Lung (tissue), 12 donors: ENCODE results near the gene JADE3. TPM values are rescaled to one million over a fixed set of nuclear protein-coding genes. Genes with fewer than 3 reads are reported as not detected.

ENCODE experiments used
- ATAC-seq: fragments of 200-7000 bp; cut with Tn5 transposase; one replicate; pipeline ENCODE4 v1.9.1; 2020; ENCODE audit warnings: moderate number of reproducible peaks; ENCODE audit not compliant: insufficient read depth, low FRiP score
- DNase-seq, 3 donors: peaks; one replicate each; pipeline ENCODE4 v3.0.0-alpha.2; 2013 to 2017
- H3K27ac ChIP-seq, 2 donors: one replicate each; pipeline ENCODE4 v1.5.1; 2013; ENCODE audit warnings: mild to moderate bottlenecking in 2 of 2, moderate library complexity in 2 of 2, control low read depth in 1 of 2, inconsistent platforms in 1 of 2, low read depth in 1 of 2, low read length in 1 of 2
- H3K27me3 ChIP-seq, 3 donors: one replicate each; pipeline ENCODE4 v1.5.1; 2013; ENCODE audit warnings: low read length in 2 of 3; ENCODE audit not compliant: control insufficient read depth in 3 of 3, insufficient read depth in 3 of 3
- H3K36me3 ChIP-seq, 4 donors: one replicate each; pipeline ENCODE4 v1.5.1; 2013; ENCODE audit warnings: low read length in 4 of 4, mild to moderate bottlenecking in 1 of 4, moderate library complexity in 1 of 4; ENCODE audit not compliant: control insufficient read depth in 4 of 4, insufficient read depth in 4 of 4
- H3K4me1 ChIP-seq, 5 donors: one replicate each; pipeline ENCODE4 v1.5.1; 2013; ENCODE audit warnings: low read length in 5 of 5, mild to moderate bottlenecking in 2 of 5, moderate library complexity in 1 of 5; ENCODE audit not compliant: control insufficient read depth in 5 of 5, insufficient read depth in 5 of 5
- H3K4me3 ChIP-seq: one replicate; pipeline ENCODE4 v1.5.1; 2013; ENCODE audit warnings: mild to moderate bottlenecking, control low read depth, moderate library complexity
- H3K9ac ChIP-seq, 2 donors: one replicate each; pipeline ENCODE4 v1.5.1; 2013; ENCODE audit warnings: low read length in 2 of 2, control low read depth in 1 of 2; ENCODE audit not compliant: insufficient read depth in 1 of 2
- H3K9me3 ChIP-seq, 4 donors: one replicate each; pipeline ENCODE4 v1.5.1; 2013; ENCODE audit warnings: low read length in 3 of 4, mild to moderate bottlenecking in 1 of 4, moderate library complexity in 1 of 4; ENCODE audit not compliant: control insufficient read depth in 4 of 4, insufficient read depth in 3 of 4
- WGBS, 2 donors: extraction: QIAGEN DNeasy Blood & Tissue Kit; methylation state at CpG; one replicate each; pipeline ENCODE4 v1.1.7; 2013; 5-methylcytosine and 5-hydroxymethylcytosine counted together
- polyA plus RNA-seq, 2 donors: library from polyadenylated mRNA; stranded (reverse); fragments of 200-250 nt; gene quantifications; one replicate each; pipeline ENCODE4 v1.2.1, GENCODE V29; 2013
- total RNA-seq, 2 donors: library from RNA; depleted of rRNA in 1 of 2; stranded (reverse); fragments of >200 nt in 1 of 2; gene quantifications; one replicate each; pipeline ENCODE4 v1.2.1, GENCODE V29; 2014 to 2021
- TF ChIP-seq, protein P1 (sequence below): IDR thresholded peaks from 2 replicates; pipeline ENCODE4 v1.5.1; 2012; ENCODE audit warnings: mild to moderate bottlenecking; ENCODE audit errors: control extremely low read depth, extremely low read depth
- donor health status: control.
- donor health status: control.
- donor health status: Bipolar disorder and iron deficiency.
- donor health status: healthy.
- donor health status: DM: yes; HTN: yes; CAD: no.

JADE3 gene
- total and polyA plus RNA-seq, 4 donors: 2.9 to 13.9 (median 5.8) TPM

DNA sequence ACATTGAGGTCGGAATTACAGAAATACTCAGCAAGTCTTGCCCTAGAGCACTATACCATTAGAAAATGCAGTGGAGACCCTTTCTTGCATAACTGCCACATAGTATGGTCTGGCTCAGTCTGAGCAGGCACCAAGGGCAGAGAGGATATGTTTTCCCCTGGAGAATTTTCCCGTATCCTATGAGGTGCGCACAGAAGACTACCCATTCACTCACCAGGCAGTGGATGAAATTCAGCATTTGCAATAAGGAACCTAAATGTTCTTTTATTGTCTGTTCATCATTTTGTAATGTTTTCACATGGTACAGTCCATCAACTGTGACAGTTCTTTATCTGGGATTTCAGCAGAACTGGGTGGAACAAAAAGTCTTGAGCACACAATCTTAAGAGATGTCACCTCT, 15.5 kb downstream of the JADE3 start:
- Histone ChIP-seq H3K9me3 (peaks cover 0 to 3% (median under 1%) of the 10 kb centered on the region in 4 donors), H3K4me3 (no peak overlapping the region), H3K9ac (no peak overlapping the region), H3K27me3 (peaks cover 0 to 13% (median 10%) of the 10 kb centered on the region in 3 donors), H3K36me3 (no peaks in the 10 kb centered on the region), H3K27ac (no peak overlapping the region), H3K4me1 (peaks cover 0 to 2% (median 0%) of the 10 kb centered on the region in 5 donors)
- TF ChIP-seq, protein P1, sequence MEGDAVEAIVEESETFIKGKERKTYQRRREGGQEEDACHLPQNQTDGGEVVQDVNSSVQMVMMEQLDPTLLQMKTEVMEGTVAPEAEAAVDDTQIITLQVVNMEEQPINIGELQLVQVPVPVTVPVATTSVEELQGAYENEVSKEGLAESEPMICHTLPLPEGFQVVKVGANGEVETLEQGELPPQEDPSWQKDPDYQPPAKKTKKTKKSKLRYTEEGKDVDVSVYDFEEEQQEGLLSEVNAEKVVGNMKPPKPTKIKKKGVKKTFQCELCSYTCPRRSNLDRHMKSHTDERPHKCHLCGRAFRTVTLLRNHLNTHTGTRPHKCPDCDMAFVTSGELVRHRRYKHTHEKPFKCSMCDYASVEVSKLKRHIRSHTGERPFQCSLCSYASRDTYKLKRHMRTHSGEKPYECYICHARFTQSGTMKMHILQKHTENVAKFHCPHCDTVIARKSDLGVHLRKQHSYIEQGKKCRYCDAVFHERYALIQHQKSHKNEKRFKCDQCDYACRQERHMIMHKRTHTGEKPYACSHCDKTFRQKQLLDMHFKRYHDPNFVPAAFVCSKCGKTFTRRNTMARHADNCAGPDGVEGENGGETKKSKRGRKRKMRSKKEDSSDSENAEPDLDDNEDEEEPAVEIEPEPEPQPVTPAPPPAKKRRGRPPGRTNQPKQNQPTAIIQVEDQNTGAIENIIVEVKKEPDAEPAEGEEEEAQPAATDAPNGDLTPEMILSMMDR: no peak
- DNase-seq (no peak), ATAC-seq (no peak)
- WGBS, 2 donors: 88 to 93% methylated on average over 3 of the region's 3 CpGs

DNA sequence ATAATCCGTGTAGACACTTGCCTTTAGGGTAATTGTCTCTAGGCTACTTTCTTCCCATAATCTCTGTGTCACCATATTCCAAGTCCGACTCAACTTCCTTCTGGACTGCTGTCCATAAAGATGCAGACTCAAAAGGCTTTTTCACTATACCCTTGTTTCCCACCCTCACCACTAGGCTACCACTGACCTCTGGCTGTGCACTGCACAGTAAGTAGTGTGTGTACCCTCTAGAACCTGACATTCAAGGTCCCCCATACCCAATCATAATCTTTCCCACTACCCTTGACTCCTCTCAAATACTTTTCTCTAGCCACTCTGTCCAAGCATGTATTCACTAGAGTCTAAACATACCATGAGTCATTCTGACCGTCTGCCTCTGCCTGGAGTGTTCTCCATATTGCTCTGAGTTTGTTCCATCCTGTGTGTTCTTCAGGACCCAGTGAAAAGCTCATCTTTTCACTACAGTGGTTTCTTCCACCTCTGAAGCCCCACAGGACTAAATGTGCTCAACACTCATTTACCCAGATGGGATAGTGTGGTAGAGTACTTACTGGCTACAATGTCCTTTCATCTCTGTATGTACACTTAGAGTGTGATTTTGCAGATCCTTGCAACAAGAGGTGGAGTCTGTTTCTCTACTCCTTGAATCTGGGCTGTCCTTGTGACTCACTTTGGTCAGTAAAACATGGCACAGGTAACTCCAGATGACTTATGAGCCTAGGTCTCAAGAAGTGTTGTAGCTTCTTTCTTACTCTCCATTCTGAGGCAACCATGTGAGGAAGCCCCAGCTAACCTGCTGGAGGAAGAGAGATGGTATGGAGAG, 17.4 kb downstream of the JADE3 start:
- TF ChIP-seq, protein P1: no peak
- H3K9ac ChIP-seq: no peak overlapping the region
- 65 to 86% methylated on average over 3 of the region's 3 CpGs for WGBS, 2 donors
- no peaks in the 10 kb centered on the region for H3K36me3 ChIP-seq
- H3K27ac ChIP-seq: no peak overlapping the region
- H3K4me3 ChIP-seq: peak overlapping the region; percentile 1
- H3K27me3 ChIP-seq: peaks cover 0 to 16% (median 10%) of the 10 kb centered on the region in 3 donors
- peaks cover 0 to 3% (median 0%) of the 10 kb centered on the region in 4 donors for H3K9me3 ChIP-seq
- DNase-seq (no peak), ATAC-seq (no peak)
- peaks cover 0 to 2% (median 0%) of the 10 kb centered on the region in 5 donors for H3K4me1 ChIP-seq

DNA sequence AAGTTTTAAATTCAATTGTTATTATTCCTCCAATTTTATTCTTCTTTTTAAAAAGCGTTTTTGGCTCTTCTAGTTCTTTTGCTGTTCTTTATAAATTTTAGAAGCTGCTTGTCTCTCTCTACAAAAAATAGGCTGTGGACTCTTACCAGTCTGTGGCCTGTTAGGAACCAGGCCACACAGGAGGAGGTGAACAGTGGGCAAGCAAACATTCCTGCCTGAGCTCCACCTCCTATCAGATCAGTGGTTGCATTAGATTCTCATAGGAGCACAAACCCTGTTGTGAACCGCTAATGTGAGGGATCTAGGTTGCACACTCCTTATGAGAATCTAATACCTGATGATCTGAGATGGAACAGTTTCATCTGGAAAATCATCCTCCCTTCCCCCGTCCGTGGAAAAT, 23.1 kb downstream of the JADE3 start:
- WGBS, 2 donors: 86 to 93% methylated on average over 4 of the region's 4 CpGs

More for the DNA sequence above, 23.1 kb downstream of the JADE3 start:
- Histone ChIP-seq H3K4me1 (no peaks in the 10 kb centered on the region), H3K9me3 (peaks cover 0 to 3% (median 0%) of the 10 kb centered on the region in 4 donors), H3K27me3 (peaks cover 0 to 3% (median 0%) of the 10 kb centered on the region in 3 donors), H3K27ac (no peak overlapping the region), H3K9ac (no peak overlapping the region), H3K36me3 (no peaks in the 10 kb centered on the region), H3K4me3 (no peak overlapping the region)
- DNase-seq: no peak
- TF ChIP-seq, protein P1: no peak
- no peak for ATAC-seq
